HEK293 (cell line): ENCODE results near the gene PPM1G.

Source experiments
- GFI1B ChIP-seq: fragments of 450-650 bp; formaldehyde crosslinking; IDR thresholded peaks from 2 replicates; pipeline ENCODE4 v1.5.1; 2016; ENCODE audit warnings: missing biosample characterization, missing genetic modification characterization
- HIC1 ChIP-seq: fragments of 450-650 bp; formaldehyde crosslinking; IDR thresholded peaks from 2 replicates; pipeline ENCODE4 v1.5.1; 2016; ENCODE audit warnings: missing biosample characterization, missing genetic modification characterization
- RBAK ChIP-seq: fragments of 450-650 bp; formaldehyde crosslinking; IDR thresholded peaks from 2 replicates; pipeline ENCODE4 v1.5.1; 2016; ENCODE audit warnings: missing biosample characterization, missing genetic modification characterization
- SALL2 ChIP-seq: fragments of 450-650 bp; formaldehyde crosslinking; IDR thresholded peaks from 2 replicates; pipeline ENCODE4 v1.5.0; 2017; ENCODE audit warnings: missing biosample characterization, mild to moderate bottlenecking, missing genetic modification characterization, borderline replicate concordance
- ZFP37 ChIP-seq: fragments of 450-650 bp; formaldehyde crosslinking; IDR thresholded peaks from 2 replicates; pipeline ENCODE4 v1.5.1; 2016; ENCODE audit warnings: missing biosample characterization, missing genetic modification characterization
- ZFP41 ChIP-seq: fragments of 450-650 bp; formaldehyde crosslinking; IDR thresholded peaks from 2 replicates; pipeline ENCODE4 v1.5.1; 2016; ENCODE audit warnings: missing biosample characterization, missing genetic modification characterization, borderline replicate concordance
- ZNF133 ChIP-seq: fragments of 450-650 bp; formaldehyde crosslinking; IDR thresholded peaks from 2 replicates; pipeline ENCODE4 v1.5.1; 2016; ENCODE audit warnings: missing biosample characterization, missing genetic modification characterization
- ZNF148 ChIP-seq: fragments of 450-650 bp; formaldehyde crosslinking; IDR thresholded peaks from 2 replicates; pipeline ENCODE4 v1.5.0; 2017; ENCODE audit warnings: missing biosample characterization, missing genetic modification characterization, borderline replicate concordance
- ZNF155 ChIP-seq: fragments of 450-650 bp; formaldehyde crosslinking; IDR thresholded peaks from 2 replicates; pipeline ENCODE4 v1.5.1; 2016; ENCODE audit warnings: missing biosample characterization, missing genetic modification characterization
- ZNF16 ChIP-seq: fragments of 450-650 bp; formaldehyde crosslinking; IDR thresholded peaks from 2 replicates; pipeline ENCODE4 v1.5.1; 2016; ENCODE audit warnings: low read depth, missing biosample characterization, missing genetic modification characterization
- ZNF19 ChIP-seq: fragments of 450-650 bp; formaldehyde crosslinking; IDR thresholded peaks from 2 replicates; pipeline ENCODE4; 2016; ENCODE audit warnings: missing biosample characterization, missing genetic modification characterization, low read depth
- ZNF202 ChIP-seq: fragments of 450-650 bp; formaldehyde crosslinking; IDR thresholded peaks from 2 replicates; pipeline ENCODE4 v1.5.1; 2016; ENCODE audit warnings: missing biosample characterization, missing genetic modification characterization, borderline replicate concordance
- ZNF239 ChIP-seq: fragments of 450-650 bp; formaldehyde crosslinking; IDR thresholded peaks from 2 replicates; pipeline ENCODE4 v1.5.1; 2016; ENCODE audit warnings: missing biosample characterization, missing genetic modification characterization
- ZNF274 ChIP-seq, 2 experiments: fragments of 200-500 bp in 1 of 2; fragments of 450-650 bp in 1 of 2; sonication (Bioruptor generic) in 1 of 2; formaldehyde crosslinking in 1 of 2; IDR thresholded peaks; 2 replicates each; pipeline versions ENCODE4 v1.5.1 to v1.6.1; 2014 to 2016; ENCODE audit warnings: borderline replicate concordance in 1 of 2, inconsistent platforms in 1 of 2, low read length in 1 of 2, missing biosample characterization in 1 of 2, missing genetic modification characterization in 1 of 2
- ZNF366 ChIP-seq: fragments of 450-650 bp; formaldehyde crosslinking; conservative IDR thresholded peaks from 2 replicates; pipeline ENCODE4 v1.5.1; 2016; ENCODE audit warnings: missing biosample characterization, missing genetic modification characterization
- ZNF510 ChIP-seq: fragments of 450-650 bp; formaldehyde crosslinking; IDR thresholded peaks from 2 replicates; pipeline ENCODE4 v1.5.1; 2018; ENCODE audit warnings: mild to moderate bottlenecking, missing genetic modification characterization, missing biosample characterization; ENCODE audit not compliant: insufficient replicate concordance
- ZNF513 ChIP-seq: fragments of 450-650 bp; IDR thresholded peaks from 2 replicates; pipeline ENCODE4 v1.5.1; 2018; ENCODE audit warnings: missing biosample characterization, missing genetic modification characterization
- ZNF521 ChIP-seq: fragments of 450-650 bp; formaldehyde crosslinking; IDR thresholded peaks from 2 replicates; pipeline ENCODE4 v1.5.1; 2017; ENCODE audit warnings: missing biosample characterization, mild to moderate bottlenecking, missing genetic modification characterization
- ZNF548 ChIP-seq: fragments of 450-650 bp; formaldehyde crosslinking; IDR thresholded peaks from 2 replicates; pipeline ENCODE4 v1.5.1; 2016; ENCODE audit warnings: missing biosample characterization, missing genetic modification characterization
- ZNF560 ChIP-seq: fragments of 450-650 bp; formaldehyde crosslinking; IDR thresholded peaks from 2 replicates; pipeline ENCODE4 v1.5.1; 2017; ENCODE audit warnings: missing biosample characterization, missing genetic modification characterization, borderline replicate concordance
- ZNF580 ChIP-seq: fragments of 450-650 bp; formaldehyde crosslinking; IDR thresholded peaks from 2 replicates; pipeline ENCODE4 v1.5.1; 2016; ENCODE audit warnings: missing biosample characterization, missing genetic modification characterization
- ZNF623 ChIP-seq: fragments of 450-650 bp; formaldehyde crosslinking; IDR thresholded peaks from 2 replicates; pipeline ENCODE4 v1.5.1; 2016; ENCODE audit warnings: missing biosample characterization, missing genetic modification characterization
- ZNF791 ChIP-seq: fragments of 450-650 bp; formaldehyde crosslinking; IDR thresholded peaks from 2 replicates; pipeline ENCODE4 v1.5.1; 2016; ENCODE audit warnings: missing biosample characterization, missing genetic modification characterization
- ZSCAN16 ChIP-seq: fragments of 450-650 bp; formaldehyde crosslinking; IDR thresholded peaks from 2 replicates; pipeline ENCODE4 v1.5.1; 2016; ENCODE audit warnings: missing biosample characterization, missing genetic modification characterization
- TF ChIP-seq, protein P1 (sequence below): fragments of 450-650 bp; formaldehyde crosslinking; IDR thresholded peaks from 2 replicates; pipeline ENCODE4 v1.5.1; 2016; ENCODE audit warnings: missing biosample characterization, missing genetic modification characterization
- TF ChIP-seq, protein P2 (sequence below): fragments of 450-650 bp; formaldehyde crosslinking; IDR thresholded peaks from 2 replicates; pipeline ENCODE4 v1.5.1; 2016; ENCODE audit warnings: missing biosample characterization, missing genetic modification characterization, borderline replicate concordance
- TF ChIP-seq, protein P3 (sequence below): fragments of 450-650 bp; formaldehyde crosslinking; IDR thresholded peaks from 2 replicates; pipeline ENCODE4 v1.5.1; 2016; ENCODE audit warnings: missing biosample characterization, missing genetic modification characterization

PPM1G gene

GRCh38 chr2:27409321-27410073 is at the start of gene PPM1G (continued):
- 0 out of 2 replicates have a peak, but pooled peaks have one; percentile 56 for TF ChIP-seq ZFP37 (tag by site-specific recombination)
- no peak for TF ChIP-seq ZSCAN16 (tag by site-specific recombination)
- TF ChIP-seq ZNF513 = no peak
- no peak for TF ChIP-seq ZNF133 (tag by site-specific recombination)
- TF ChIP-seq, protein P1, sequence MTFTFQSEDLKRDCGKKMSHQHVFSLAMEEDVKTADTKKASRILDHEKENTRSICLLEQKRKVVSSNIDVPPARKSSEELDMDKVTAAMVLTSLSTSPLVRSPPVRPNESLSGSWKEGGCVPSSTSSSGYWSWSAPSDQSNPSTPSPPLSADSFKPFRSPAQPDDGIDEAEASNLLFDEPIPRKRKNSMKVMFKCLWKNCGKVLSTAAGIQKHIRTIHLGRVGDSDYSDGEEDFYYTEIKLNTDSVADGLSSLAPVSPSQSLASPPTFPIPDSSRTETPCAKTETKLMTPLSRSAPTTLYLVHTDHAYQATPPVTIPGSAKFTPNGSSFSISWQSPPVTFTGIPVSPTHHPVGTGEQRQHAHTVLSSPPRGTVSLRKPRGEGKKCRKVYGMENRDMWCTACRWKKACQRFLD (tag by site-specific recombination) = no peak
- no peak for TF ChIP-seq ZNF19
- TF ChIP-seq SALL2 = no peak
- no peak for TF ChIP-seq ZNF510 (tag by site-specific recombination)
- TF ChIP-seq, protein P2, sequence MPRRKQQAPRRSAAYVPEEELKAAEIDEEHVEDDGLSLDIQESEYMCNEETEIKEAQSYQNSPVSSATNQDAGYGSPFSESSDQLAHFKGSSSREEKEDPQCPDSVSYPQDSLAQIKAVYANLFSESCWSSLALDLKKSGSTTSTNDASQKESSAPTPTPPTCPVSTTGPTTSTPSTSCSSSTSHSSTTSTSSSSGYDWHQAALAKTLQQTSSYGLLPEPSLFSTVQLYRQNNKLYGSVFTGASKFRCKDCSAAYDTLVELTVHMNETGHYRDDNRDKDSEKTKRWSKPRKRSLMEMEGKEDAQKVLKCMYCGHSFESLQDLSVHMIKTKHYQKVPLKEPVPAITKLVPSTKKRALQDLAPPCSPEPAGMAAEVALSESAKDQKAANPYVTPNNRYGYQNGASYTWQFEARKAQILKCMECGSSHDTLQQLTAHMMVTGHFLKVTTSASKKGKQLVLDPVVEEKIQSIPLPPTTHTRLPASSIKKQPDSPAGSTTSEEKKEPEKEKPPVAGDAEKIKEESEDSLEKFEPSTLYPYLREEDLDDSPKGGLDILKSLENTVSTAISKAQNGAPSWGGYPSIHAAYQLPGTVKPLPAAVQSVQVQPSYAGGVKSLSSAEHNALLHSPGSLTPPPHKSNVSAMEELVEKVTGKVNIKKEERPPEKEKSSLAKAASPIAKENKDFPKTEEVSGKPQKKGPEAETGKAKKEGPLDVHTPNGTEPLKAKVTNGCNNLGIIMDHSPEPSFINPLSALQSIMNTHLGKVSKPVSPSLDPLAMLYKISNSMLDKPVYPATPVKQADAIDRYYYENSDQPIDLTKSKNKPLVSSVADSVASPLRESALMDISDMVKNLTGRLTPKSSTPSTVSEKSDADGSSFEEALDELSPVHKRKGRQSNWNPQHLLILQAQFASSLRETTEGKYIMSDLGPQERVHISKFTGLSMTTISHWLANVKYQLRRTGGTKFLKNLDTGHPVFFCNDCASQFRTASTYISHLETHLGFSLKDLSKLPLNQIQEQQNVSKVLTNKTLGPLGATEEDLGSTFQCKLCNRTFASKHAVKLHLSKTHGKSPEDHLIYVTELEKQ = no peak
- no peak for TF ChIP-seq ZNF148 (tag by site-specific recombination)
- no peak for TF ChIP-seq ZNF580 (tag by site-specific recombination)
- no peak for TF ChIP-seq ZFP41
- TF ChIP-seq, protein P3, sequence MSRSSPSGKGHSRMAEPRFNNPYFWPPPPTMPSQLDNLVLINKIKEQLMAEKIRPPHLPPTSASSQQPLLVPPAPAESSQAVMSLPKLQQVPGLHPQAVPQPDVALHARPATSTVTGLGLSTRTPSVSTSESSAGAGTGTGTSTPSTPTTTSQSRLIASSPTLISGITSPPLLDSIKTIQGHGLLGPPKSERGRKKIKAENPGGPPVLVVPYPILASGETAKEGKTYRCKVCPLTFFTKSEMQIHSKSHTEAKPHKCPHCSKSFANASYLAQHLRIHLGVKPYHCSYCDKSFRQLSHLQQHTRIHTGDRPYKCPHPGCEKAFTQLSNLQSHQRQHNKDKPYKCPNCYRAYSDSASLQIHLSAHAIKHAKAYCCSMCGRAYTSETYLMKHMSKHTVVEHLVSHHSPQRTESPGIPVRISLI = no peak
- no peak for TF ChIP-seq ZNF791 (tag by site-specific recombination)
- TF ChIP-seq ZNF366 = peak; percentile 81
- no peak for TF ChIP-seq ZNF623 (tag by site-specific recombination)
- no peak for TF ChIP-seq HIC1 (tag by site-specific recombination)
- TF ChIP-seq ZNF16 (tag by site-specific recombination) = no peak
- no peak for TF ChIP-seq ZNF202
- no peak for TF ChIP-seq ZNF560 (tag by site-specific recombination)
- no peak for TF ChIP-seq ZNF548 (tag by site-specific recombination)
- TF ChIP-seq ZNF155 (tag by site-specific recombination) = no peak
- TF ChIP-seq ZNF274 (IDR thresholded peaks at IDR 0.05; ENCODE audit: low read length) = no peak
- TF ChIP-seq ZNF274 (tag by site-specific recombination; IDR thresholded peaks at IDR 0.05; ENCODE audit: borderline replicate concordance) = no peak
- no peak for TF ChIP-seq RBAK
- TF ChIP-seq ZNF239 (tag by site-specific recombination) = no peak
- TF ChIP-seq GFI1B (tag by site-specific recombination) = no peak
- TF ChIP-seq ZNF521 (tag by site-specific recombination) = no peak
